ENCODE measurements around the gene DIO3. TPM values are rescaled to one million over a fixed set of nuclear protein-coding genes. Genes with fewer than 3 reads are reported as not detected.

The DIO3 gene
- total RNA-seq (2022; extraction: Qiagen RNA extraction; ENCODE audit: low read depth) = 0.03 to 0.09 TPM in 2 of 5 replicates, not detected in the others

GRCh38 chr14:101561145-101561896 lies at the start of gene DIO3:
Gene DIO3 (plus strand): TSS chr14:101561495.

Other genes starting within 250 kb of the DIO3 start
- 68.4 to 77.9 TPM (median 69.8 TPM) in 5 replicates for gene PPP2R5C, start 200.2 kb downstream of the DIO3 start, total RNA-seq (2022; extraction: Qiagen RNA extraction; ENCODE audit: low read depth)